Fibroblast of lung (primary cell): Measurements from ENCODE around the gene USP5. TPM values are rescaled to one million over a fixed set of nuclear protein-coding genes. Genes with fewer than 3 reads are reported as not detected.

Experiments used
- DNase-seq, 2 donors: peaks; one replicate each; pipeline versions ENCODE4 v3.0.0 to v3.0.0-alpha.2; 2010; ENCODE audit warnings: low read depth in 2 of 2
- H2AFZ ChIP-seq: 2 replicates; pipeline ENCODE4 v1.5.1; 2012; ENCODE audit warnings: low read length, control low read depth, inconsistent platforms
- H3K27ac ChIP-seq: 2 replicates; pipeline ENCODE4 v1.5.1; 2011; ENCODE audit warnings: low read length, control low read depth; ENCODE audit not compliant: insufficient read depth
- H3K27me3 ChIP-seq: 2 replicates; pipeline ENCODE4 v1.5.1; 2011; ENCODE audit warnings: mild to moderate bottlenecking, low read length; ENCODE audit not compliant: control insufficient read depth, insufficient read depth
- H3K36me3 ChIP-seq: 2 replicates; pipeline ENCODE4 v1.5.1; 2011; ENCODE audit warnings: low read length; ENCODE audit not compliant: control insufficient read depth, insufficient read depth
- H3K4me1 ChIP-seq: 2 replicates; pipeline ENCODE4 v1.5.1; 2011; ENCODE audit warnings: low read length; ENCODE audit not compliant: control insufficient read depth, insufficient read depth; ENCODE audit errors: extremely low read depth
- H3K4me2 ChIP-seq: 2 replicates; pipeline ENCODE4 v1.5.1; 2011; ENCODE audit warnings: low read length, control low read depth; ENCODE audit not compliant: insufficient read depth; ENCODE audit errors: extremely low read depth
- H3K4me3 ChIP-seq, 4 experiments: fragments of 200-600 bp in 1 of 4; sonication (generic) in 1 of 4; replicated peaks in 1 of 4; 2 replicates each; pipeline ENCODE4 v1.5.1; 2011 to 2016; ENCODE audit warnings: low read length in 4 of 4, low read depth in 3 of 4, mild to moderate bottlenecking in 3 of 4, control low read depth in 2 of 4, inconsistent platforms in 1 of 4, mixed read lengths in 1 of 4; ENCODE audit not compliant: insufficient read depth in 1 of 4; ENCODE audit errors: control extremely low read depth in 1 of 4
- H3K79me2 ChIP-seq: 2 replicates; pipeline ENCODE4 v1.5.1; 2012; ENCODE audit warnings: mild to moderate bottlenecking, low read length, inconsistent platforms; ENCODE audit not compliant: control insufficient read depth, insufficient read depth
- H3K9ac ChIP-seq: 2 replicates; pipeline ENCODE4 v1.5.1; 2011; ENCODE audit warnings: mild to moderate bottlenecking, low read length, control low read depth; ENCODE audit not compliant: insufficient read depth
- H3K9me3 ChIP-seq: 2 replicates; pipeline ENCODE4 v1.5.1; 2012; ENCODE audit warnings: low read depth, low read length; ENCODE audit not compliant: control insufficient read depth, insufficient read depth
- H4K20me1 ChIP-seq: 2 replicates; pipeline ENCODE4 v1.5.1; 2011; ENCODE audit warnings: low read length; ENCODE audit not compliant: control insufficient read depth, insufficient read depth; ENCODE audit errors: extremely low read depth
- CTCF ChIP-seq, 2 donors: IDR thresholded peaks in 1 of 2; conservative IDR thresholded peaks in 1 of 2; 1 replicate in 1 of 2; 2 replicates in 1 of 2; pipeline ENCODE4 v1.5.1; 2011 to 2012; ENCODE audit warnings: low read length in 2 of 2, control low read depth in 1 of 2, inconsistent platforms in 1 of 2, low read depth in 1 of 2, mild to moderate bottlenecking in 1 of 2
- EZH2 ChIP-seq: IDR thresholded peaks from 2 replicates; pipeline ENCODE4 v1.5.1; 2012; ENCODE audit warnings: low read length, control low read depth, mild to moderate bottlenecking; ENCODE audit errors: missing control alignments
- polyA plus RNA-seq, 2 donors: library from polyadenylated mRNA; depleted of rRNA in 1 of 2; stranded (reverse) in 1 of 2; unstranded in 1 of 2; fragments of >200 nt; gene quantifications; 2 replicates each; pipeline ENCODE4 v1.2.1, GENCODE V29; 2011 to 2012; ENCODE audit warnings: missing spikeins in 1 of 2
- total RNA-seq: library from RNA; depleted of rRNA; stranded (reverse); fragments of >200 nt; gene quantifications from 2 replicates; pipeline ENCODE4 v1.2.1, GENCODE V29; 2014

Gene USP5
- total and polyA plus RNA-seq, 2 donors (not counting 1 experiment from before 2014, with no cell fraction given) = 42.2 to 69.9 TPM

- Histone ChIP-seq H3K27ac (no peak within 1 kb of the TSS), H3K9ac (peak within 1 kb of the TSS; percentile 48)
- TF ChIP-seq EZH2 (no peak), CTCF (conservative IDR thresholded peaks at IDR 0.05 in 1 of 2, IDR thresholded peaks at IDR 0.05 in 1 of 2; ENCODE audit: low read depth in 1 of 2, low read length in 2 of 2) (no peak)
Observed at GRCh38 chr12:6821591-6822425, 30.1 kb upstream of the USP5 start, which contains the start of gene GPR162. GPR162 (plus strand) TSS chr12:6821821; CDS start chr12:6823899, 2,078 bp downstream.

GRCh38 chr12:6822426-6823135, 29.4 kb upstream of the USP5 start:
- peaks cover 2% of the 10 kb centered on the region for H3K27me3 ChIP-seq
- TF ChIP-seq CTCF (conservative IDR thresholded peaks at IDR 0.05 in 1 of 2, IDR thresholded peaks at IDR 0.05 in 1 of 2; ENCODE audit: low read depth in 1 of 2, low read length in 2 of 2) (no peak), EZH2 (no peak)
- no peaks in the 10 kb centered on the region for H3K79me2 ChIP-seq
- DNase-seq = no peak
- peaks cover 9% of the 10 kb centered on the region for H3K36me3 ChIP-seq
- H3K4me3 ChIP-seq = peak overlapping the region in 3 of 4 experiments; percentile 36 to 72 (median 62)
- no peak overlapping the region for H2AFZ ChIP-seq
- H3K9ac ChIP-seq = no peak overlapping the region
- peaks cover 24% of the 10 kb centered on the region for H3K4me1 ChIP-seq
- H3K9me3 ChIP-seq = no peaks in the 10 kb centered on the region
- no peaks in the 10 kb centered on the region for H4K20me1 ChIP-seq
- peak overlapping the region; percentile 93 for H3K4me2 ChIP-seq
- H3K27ac ChIP-seq = no peak overlapping the region

More at GRCh38 chr12:6821591-6822425, 30.1 kb upstream of the USP5 start, which contains the start of gene GPR162:
- H3K9me3 ChIP-seq = no peaks in the 10 kb centered on the region
- peak within 1 kb of the TSS; percentile 36 to 72 (median 55) for H3K4me3 ChIP-seq
- H3K27me3 ChIP-seq = peaks cover 2% of the 10 kb centered on the region
- H2AFZ ChIP-seq = no peak within 1 kb of the TSS
- H3K4me1 ChIP-seq = peaks cover 18% of the 10 kb centered on the region
- peaks cover 10% of the 10 kb centered on the region for H3K36me3 ChIP-seq
- peak within 1 kb of the TSS; percentile 93 for H3K4me2 ChIP-seq
- H4K20me1 ChIP-seq = no peaks in the 10 kb centered on the region
- no peaks in the 10 kb centered on the region for H3K79me2 ChIP-seq
- peak; percentile 61 to 65 for DNase-seq
